HG03378 (cell line): ENCODE data around the gene PRPF8.
"Not testable (repeated sequence)": the region's sequence is repeated elsewhere in the genome, so short reads cannot be mapped to it uniquely, and the experiment has no call there.

Experiments used
- ATAC-seq: cut with Tn5 transposase; IDR thresholded peaks from one replicate; pipeline ENCODE4 v1.9.1; 2021; ENCODE audit warnings: mild to moderate bottlenecking, moderate library complexity; ENCODE audit not compliant: unreplicated experiment

The PRPF8 gene

DNA sequence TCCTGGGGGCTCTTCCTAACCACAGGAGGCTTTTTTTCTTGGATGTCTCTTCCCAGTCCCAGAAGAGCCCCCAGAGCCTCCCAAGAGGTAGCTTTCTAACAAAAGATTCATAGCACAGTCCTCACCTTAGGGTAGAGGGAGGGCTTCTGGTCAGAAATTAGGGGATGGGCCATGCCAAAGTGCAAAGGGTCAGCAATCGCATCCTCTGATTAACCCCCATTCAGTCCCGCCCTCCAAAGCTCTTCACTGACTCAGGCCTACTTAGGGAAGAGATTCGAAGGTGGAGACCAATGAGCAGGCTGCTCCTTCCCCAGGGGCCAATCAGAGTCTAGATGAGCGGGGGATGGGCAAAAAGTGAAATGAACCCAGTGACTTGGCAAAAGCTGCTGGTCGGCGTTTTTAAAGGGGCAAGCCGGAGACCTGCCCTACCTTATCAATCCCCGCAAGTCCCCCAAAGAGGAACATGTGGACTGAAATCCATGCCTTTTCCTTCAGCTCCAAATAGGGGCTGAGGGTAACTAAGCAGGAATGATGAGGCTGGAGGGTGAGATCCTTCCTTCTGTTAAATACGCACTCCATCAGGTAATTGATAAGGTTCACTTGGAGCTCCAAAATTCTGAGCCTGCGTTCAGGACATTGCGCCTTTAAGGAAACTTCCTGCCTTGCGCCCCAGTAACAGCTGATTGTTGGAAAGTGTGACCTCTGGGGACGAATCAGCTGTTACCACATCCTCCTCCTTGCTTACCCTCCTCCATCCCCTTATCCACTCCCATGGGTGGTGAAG, 32.4 kb upstream of the PRPF8 start:
- ATAC-seq = peak; percentile 58

DNA sequence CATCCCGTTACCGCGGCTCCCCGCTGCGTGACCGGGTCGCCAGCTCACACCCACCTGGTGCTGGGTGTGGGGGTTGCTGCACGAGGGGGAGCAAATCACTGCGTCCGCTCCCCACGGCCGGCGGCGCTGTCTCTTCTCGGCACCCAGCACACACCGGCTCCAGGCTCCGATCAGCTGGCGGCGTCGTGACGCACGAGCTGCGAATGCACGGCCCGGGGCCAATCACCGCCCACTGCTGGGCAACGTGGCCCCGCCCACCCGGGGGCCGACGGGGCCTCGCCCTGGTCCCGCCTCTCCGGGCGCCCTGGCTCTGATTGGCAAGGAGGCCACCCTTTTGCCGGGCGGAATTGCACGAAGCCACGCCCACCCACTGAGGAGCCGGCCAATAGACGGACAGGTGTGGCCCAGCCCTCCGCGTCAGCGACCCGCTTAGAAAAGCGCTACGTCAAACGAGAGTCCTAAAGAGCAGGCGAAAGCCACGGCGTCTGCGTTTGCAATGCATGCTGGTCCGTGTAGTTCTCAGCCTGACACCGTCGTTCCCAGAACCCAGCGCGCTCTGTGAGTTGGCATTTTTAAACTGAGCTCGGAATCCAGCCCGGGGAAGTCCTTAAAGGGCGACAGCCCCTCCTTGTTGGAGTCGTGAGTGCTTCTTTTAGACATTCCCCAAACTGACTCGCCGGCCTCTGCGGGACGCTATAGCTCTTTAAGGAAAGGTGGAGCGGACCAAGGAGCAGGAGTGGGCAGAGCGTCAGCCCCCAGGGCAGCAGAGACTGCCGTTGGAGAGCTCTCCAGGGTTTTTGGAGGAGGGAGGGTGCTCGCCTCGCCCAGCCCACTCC, 31.6 kb upstream of the PRPF8 start:
- ATAC-seq = peak; percentile 70

DNA sequence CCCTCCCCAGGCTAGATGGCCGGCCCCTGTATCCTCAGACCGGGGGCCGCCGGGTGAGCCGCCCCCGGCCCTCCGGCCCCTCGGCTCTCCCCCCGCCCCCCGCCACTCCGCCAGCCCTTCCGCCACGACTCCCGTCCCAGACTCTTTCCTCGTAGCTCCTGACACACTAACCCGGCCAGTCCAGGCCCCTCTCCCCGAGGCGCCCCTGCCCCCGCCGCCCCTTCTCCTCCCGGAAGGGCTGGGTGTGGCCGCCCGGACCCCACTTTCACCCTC, 31.1 kb upstream of the PRPF8 start:
- no peak for ATAC-seq

DNA sequence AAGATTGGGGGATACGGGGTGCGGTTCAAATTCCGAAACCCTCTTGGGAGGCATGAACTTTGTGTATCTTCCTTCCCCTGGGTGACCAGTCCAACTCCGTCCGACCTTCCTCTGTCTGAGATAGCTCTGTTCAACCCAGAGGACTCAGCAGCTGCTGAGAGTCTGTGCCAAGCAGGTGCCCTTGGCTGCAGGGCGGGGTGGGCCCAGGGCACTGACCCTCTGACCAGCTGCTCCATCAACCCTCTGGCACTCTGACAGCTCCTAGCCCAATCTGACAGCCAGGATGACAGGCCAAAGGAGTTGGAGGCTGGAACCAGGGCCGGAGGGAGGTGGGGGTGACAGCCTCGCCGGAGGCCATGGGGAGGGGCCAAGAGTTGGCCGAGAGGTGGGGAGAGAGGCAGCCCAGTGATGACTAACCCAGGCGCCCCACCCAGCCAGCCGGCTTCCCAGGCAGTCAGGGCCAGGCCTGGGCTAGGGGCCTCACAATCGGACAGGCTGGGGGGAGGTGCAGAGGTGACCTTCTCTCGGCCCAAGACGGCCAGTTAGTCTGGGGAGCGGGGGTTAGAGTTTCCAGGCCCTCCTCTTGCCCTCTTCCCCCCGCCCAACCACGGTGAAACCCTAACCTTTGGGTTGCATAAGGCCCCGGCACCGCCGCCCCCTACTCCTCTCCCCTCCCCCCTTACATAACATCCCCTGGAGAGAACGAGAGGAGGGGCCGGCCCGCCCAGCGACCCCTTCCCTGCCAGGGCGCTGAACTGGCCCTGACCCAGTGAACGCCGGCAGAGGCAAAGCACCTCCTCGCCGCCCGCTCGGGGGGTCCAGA, 30.5 kb upstream of the PRPF8 start:
- no peak for ATAC-seq

DNA sequence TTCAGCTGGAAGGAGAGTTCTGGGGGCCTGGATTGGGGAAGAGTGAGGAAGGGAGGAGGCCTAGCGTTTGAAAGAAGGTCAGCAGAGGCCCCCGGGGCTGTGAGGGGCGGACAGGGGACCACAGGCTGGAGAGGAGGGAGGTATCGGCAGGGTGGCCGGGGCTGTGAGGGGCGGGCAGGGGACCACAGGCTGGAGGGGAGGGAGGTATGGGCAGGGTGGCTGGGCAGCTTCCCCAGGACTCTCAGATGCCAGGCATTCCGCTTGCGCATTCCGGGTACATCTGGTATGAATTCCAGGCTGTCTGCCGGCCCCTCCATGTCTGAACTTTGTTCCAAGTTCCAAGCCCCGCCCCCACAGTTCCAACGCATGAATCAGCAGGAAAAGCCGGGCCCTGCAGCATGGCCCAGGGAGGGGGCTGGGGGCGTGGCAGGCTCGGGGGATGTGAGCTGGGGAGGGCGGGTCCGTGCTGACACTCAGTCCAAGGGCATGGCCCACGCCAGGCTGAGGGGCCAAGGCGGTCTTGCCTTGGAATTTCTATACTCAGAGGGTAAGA, 29.8 kb upstream of the PRPF8 start:
- ATAC-seq = no peak

DNA sequence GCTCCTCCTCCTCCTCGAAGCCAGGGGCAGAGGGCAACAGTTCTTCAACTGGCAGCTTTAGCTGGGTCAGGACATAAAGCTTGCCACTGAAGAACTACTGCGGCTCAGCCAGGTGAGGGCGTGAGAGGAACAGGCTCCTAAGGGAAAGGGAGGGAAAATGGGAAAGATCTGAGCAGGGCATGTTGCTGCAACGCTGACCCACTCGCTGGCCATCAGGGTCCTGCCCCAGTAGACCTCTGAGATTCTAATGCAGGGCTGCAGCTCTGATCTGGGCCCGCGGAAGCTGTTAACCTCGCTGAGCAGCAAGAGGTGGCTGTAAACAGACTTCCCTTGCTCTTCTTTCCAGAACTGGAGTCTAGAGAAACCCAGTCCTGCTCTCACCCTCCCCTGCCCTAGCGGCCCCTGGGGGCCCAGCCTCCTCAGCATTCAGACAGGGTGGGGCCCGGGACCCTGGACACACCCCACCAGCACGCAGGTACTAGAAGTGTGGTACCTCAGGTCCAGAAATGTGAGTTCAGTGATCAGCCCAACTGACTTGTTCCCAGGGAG, 29.3 kb upstream of the PRPF8 start:
- no peak for ATAC-seq

DNA sequence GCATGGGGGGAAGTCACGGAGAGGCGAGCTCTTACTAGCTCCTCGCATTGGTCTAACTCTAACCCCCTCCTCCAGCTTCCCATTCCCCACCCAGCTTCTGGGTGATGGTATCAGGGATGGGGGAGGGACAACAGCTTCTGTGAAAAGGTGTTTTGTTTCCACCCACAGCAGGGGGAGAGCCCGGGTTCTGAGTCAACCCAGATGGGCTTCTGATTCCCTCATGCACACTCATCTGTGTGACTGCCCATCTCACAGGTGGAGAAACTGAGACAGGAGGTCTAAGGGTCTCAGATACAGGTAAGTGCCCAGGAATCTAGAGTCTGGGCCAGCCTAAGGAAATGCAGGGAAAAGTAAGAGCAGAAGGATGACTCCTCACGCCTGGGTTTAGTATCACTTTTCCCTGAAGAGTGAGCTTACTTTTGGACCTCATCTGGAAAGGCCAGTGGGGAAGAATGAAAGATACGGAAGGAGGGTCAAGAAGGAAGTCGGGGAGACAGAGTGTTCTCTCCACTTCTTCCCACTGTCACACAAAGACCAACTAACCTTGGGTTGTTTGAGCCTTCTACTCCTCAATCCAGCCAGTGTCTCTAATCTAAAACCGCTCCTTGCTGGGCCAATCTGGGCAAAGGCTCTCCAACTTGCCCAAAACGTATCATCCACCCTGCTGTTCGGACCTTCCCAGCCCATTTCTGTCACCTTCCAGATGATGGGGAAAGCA, 28.7 kb upstream of the PRPF8 start:
- ATAC-seq = no peak

DNA sequence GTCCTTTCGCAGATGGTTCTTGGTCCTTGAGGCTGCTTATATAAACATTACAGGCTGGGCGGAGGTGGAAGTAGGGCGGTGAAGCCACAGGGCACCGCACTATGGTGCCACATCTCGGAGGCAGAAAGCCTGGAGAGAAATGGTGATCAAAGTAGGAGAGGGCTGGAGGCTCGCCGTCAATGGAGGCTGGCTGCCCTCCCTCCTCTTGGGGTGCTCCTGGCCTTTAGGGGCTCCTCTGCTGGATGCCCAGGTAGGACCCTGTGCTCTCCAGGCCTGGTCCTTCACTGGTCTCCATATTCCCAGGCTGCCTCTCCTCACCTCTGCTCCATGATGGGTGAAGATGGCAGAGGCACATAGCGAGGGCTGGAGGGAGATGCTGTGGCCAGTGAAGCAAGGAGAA, 27.6 kb upstream of the PRPF8 start:
- ATAC-seq = no peak

DNA sequence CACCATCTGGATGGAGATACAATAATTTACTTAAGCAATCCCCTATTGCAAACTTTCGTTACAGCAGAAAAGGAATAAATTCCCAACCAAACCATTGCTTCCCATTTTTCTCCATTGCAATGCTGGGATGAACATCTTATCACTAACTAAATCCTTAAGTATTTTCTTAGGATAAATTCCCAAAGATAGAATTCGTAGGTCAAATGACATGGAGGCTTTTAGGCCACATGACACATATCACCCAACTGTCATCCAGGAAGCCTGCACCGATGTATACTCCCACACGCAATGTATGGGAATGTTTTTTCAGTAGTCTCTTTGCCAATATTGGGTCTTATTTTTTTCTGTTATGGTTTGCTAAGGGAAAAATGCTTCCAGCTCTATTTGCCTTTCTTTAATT, 27.1 kb upstream of the PRPF8 start:
- ATAC-seq = no peak

DNA sequence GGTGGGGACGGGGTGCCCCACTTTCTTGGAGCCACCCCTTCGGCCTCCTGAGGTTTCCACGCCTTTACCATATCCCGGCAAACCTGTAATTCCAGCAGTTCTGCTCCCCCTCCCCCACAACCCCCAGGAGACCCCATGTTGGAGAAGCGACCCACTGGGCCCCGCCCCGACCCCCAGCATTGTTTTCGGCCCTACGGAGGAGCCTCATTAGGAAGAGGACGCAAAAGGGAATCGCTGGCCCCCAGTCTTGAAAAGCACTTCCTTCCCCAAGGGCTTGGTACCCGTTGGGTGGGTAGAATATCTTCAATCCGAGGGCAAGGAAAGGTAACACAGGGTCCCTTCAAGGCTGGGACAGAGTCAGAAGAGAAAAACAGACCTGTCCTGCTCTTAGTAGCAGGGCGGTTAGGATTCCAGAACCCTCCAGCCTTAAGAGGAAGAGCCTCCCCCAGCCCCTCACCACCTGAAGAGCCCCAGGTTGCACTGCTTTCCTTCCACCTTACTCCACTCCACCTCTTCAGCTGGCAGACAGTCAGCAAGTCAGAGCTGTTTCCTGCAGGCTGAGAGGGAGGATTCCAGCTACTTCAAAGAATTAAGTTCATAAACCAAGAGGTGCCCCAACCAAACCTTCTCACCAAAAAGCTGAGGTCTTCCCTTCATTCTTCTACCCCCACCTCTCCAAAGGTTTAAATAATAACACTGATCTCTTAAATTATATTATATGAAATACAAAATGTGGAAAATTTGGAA, 26.3 kb upstream of the PRPF8 start:
- ATAC-seq = no peak

DNA sequence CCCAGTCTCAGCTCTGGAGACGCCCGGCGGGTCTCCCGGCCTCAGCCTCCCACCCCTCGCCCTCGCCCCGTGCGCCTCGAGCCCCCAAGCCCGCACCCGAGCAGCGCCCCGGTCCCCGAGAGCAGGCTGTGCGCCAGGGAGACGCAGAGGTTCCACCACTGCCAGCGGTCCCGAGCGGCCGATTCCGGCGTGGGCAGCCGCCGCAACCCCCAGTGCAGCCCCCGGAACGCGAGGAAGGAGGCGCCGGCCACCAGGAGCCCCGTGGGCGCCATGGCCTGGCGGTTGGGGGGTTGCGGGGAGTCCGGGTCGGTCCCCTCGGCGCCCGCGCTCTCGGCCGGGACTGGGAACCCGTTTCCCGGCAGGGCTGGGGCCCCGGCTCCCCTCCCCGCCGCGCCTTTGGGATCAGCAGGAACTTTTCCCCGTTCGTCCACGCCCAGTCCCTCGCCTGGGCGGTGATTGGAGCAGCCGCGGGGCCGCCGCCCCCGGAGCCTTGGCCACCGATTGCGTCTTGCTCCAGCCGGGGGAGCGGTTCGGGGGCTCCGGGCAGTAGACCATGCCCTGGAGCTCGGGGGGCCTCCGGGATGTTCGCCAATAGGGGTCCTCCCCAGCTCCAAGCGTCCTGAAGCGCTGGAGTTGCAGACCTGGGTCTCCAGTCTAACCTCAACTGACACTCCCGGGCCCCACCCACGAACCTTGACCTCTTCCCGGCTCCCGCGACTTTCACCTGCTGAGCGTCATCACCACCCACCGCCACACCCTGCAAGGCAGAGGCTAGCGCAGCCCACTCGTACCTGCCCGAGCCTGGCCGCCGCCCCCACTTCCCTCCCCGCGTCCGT, 25.5 kb upstream of the PRPF8 start, which contains the start of gene TLCD2:
TSS of gene TLCD2 (minus strand) at position 407 of the 836 bp plus-strand sequence. CDS start at position 272, 135 bp downstream.
- ATAC-seq = no peak

DNA sequence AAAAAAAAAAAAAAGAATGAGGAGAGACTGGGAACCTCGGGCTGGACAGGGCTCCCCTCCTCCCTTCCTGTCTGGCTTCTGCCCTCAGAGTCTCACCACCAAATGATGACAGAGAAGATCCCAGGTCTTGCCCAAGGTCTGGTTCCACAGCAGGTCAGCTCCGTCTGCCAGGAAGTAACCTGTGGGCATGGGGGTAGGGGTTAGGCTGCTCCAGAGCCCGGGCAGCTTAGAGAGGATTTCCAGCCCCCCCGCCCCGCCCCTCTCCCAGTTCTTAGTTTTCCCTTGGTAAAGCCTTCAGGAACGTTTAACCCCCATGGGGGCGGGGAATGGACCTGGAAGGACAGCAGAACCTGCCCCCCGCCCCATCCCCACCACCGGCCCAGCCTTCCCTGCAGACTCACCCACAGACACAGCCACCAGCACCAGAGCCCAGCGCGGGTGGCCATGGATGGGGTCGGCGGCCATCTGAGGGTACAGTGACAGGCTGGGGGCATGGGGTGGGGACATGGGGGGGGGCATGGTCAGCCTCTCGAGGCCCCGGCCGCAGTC, 24.8 kb upstream of the PRPF8 start:
- no peak for ATAC-seq

DNA sequence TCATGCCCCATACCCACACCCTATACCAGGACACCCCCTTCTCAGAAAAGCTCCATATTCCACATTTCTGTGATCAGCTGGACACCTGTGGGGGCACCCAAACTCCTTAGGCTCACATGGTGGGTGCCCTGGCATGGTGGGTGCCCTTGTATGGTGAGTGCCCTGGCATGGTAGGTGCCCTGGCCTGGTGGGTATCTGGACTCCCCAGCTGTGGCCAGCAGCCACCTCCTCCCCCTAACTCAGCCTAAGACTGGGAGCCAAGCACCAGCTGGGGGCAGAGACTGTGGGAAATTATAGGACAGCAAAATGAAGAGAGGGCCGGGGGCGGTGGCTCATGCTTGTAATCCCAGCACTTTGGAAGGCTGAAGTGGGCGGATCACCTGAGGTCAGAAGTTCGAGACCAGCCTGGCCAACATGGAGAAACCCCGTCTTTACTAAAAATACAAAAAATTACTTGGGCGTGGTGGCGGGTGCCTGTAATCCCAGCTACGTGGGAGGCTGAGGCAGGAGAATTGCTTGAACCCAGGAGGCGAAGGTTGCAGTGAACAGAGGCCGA, 24.2 kb upstream of the PRPF8 start:
- not testable (repeated sequence) for ATAC-seq

DNA sequence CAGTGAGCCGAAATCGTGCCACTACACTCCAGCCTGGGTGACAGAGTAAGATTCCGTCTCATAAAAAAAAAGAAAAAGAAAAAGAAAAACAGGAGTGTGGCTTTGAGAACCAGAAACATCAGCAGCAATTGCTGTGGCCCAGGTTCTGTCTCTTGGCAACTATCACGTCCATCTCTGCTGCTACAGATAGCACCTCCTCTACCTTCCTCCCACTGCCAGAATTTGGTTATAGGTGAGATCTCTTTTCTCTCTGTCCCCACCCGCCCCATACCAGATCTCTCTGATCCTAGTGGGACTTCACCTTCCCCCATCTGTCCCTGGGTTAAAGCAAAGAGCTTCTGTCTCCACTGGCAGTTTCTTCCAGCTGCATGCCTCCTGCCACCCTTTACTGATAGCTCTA, 22.4 kb upstream of the PRPF8 start:
- ATAC-seq = no peak

DNA sequence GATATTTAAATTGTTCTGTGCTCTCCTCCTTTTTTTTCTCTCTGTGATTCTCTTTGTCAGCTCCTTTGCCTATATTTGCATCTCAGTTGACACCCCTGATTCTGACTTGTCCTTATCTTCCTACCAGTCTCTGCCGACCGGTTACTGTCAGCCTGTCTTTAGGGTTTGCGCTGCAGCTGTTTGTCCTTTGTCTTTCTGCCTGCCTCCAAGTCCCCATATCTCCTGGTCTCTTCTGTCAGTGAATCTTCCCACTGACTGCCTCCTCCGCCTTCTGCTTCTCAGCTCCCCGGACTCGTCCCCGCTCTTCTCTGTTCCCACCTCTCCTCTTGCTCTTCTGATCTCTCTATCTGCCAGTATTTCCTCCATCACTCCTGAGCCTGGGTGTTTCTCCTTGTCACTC, 20.3 kb upstream of the PRPF8 start:
- no peak for ATAC-seq

DNA sequence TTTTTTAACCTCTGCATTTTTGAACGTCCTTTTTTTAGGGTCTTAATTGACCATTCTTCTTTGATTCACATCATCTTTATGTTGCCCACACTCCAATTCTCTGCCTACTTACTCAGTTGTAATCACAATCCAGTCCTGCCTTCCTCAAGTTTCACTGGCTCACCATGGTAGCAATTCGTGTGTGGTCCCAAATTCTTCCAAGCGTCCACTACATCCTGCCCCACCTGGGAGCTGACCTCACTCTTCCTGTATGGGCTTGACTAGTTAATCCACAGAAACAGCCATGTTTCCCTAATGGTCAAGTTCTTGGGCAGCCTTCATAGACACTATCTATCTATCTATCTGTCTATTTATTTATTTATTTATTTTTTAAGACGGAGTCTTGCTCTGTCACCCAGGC, 18.4 kb upstream of the PRPF8 start:
- no peak for ATAC-seq

DNA sequence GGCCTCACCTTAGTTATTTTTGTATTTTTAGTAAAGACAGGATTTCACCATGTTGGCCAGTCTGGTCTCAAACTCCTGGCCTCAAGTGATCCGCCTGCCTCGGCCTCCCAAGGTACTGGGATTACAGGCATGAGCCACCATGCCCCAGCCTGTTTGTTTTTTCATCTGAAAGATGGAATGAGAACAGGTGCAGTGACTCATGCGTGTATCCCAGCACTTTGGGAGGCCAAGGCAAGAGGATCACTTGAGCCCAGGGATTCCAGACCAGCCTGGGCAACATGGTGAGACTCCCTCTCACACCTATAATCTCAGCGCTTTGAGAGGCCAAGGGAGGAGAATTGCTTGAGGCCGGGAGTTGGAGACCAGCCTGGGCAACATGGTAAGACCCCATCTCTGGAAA, 15.2 kb upstream of the PRPF8 start:
- not testable (repeated sequence) for ATAC-seq

DNA sequence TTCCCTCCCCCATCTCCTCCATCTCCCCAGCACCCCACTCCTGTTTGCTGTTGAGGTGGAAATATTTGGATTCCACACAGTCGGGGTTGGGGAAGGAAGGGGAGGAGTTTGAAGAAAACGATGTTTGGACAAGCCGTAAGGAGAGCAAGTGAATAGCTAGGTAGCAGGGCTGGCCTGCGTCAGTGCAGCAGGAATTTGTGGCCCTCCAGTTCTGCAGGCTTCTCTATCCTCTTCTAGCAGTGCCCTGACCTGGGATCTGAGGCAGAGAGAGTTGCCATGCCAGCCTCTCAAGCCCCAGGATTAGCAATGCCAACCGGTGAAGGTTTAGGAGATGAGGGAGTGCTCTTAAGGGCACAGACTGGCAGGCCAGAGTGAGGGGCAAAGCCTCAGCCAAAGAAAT, 13.0 kb upstream of the PRPF8 start:
- no peak for ATAC-seq
